A549 treated with DMSO at 1 μM for 4 hours (cell line): ENCODE results near the gene ZNF622. TPM values are rescaled to one million over a fixed set of nuclear protein-coding genes. Genes with fewer than 3 reads are reported as not detected.

Experiments used
- total RNA-seq: library from RNA; stranded (reverse); fragments of 200-300 nt; extraction: Qiagen RNA extraction; gene quantifications from 5 replicates; pipeline ENCODE4 v1.2.3, GENCODE V29; 2022; ENCODE audit warnings: low read depth

The ZNF622 gene
- 44.5 to 50.9 TPM (median 47.3 TPM) in 5 replicates for total RNA-seq

GRCh38 chr5:16465544-16466432 is at the start of gene ZNF622:
Gene ZNF622, minus strand, starts transcription at chr5:16465800. Its CDS starts 135 bp downstream, at chr5:16465665.

Other genes with a start within 250 kb of the ZNF622 start
- 1.7 to 3.0 TPM (median 1.8 TPM) in 5 replicates for gene RETREG1, start 151.2 kb upstream of the ZNF622 start, total RNA-seq